ENCODE data around the gene RAD9A.
A peak's percentile ranks its signal among the peaks of the same experiment; 100 is the strongest.

The RAD9A gene

GRCh38 chr11:67349457-67349856 lies 42.3 kb upstream of the RAD9A start:
- no peak for DNase-seq (ENCODE audit: low read depth)
- TF ChIP-seq CTCF (conservative IDR thresholded peaks at IDR 0.05; ENCODE audit: low read length), result no peak
- no peak overlapping the region for H3K4me3 ChIP-seq (ENCODE audit: low read length)

GRCh38 chr11:67349928-67350465 lies 41.8 kb upstream of the RAD9A start:
- no peak for TF ChIP-seq CTCF (conservative IDR thresholded peaks at IDR 0.05; ENCODE audit: low read length)
- H3K4me3 ChIP-seq (ENCODE audit: low read length), result no peak overlapping the region
- DNase-seq (ENCODE audit: low read depth), result no peak

GRCh38 chr11:67351275-67352005 lies 40.3 kb upstream of the RAD9A start:
- peak overlapping the region; percentile 29 for H3K4me3 ChIP-seq (ENCODE audit: low read length)
- TF ChIP-seq CTCF (conservative IDR thresholded peaks at IDR 0.05; ENCODE audit: low read length), result peak; percentile 93
- peak; percentile 81 for DNase-seq (ENCODE audit: low read depth)

- peak overlapping the region; percentile 76 for H3K4me3 ChIP-seq (ENCODE audit: low read length)
- no peak for TF ChIP-seq CTCF (conservative IDR thresholded peaks at IDR 0.05; ENCODE audit: low read length)
- DNase-seq (ENCODE audit: low read depth), result peak; percentile 28
Measured at GRCh38 chr11:67352546-67353316, 39.1 kb upstream of the RAD9A start.

- DNase-seq (ENCODE audit: low read depth), result peak; percentile 96
- H3K4me3 ChIP-seq (ENCODE audit: low read length), result peak within 1 kb of the TSS; percentile 76
- TF ChIP-seq CTCF (conservative IDR thresholded peaks at IDR 0.05; ENCODE audit: low read length), result no peak
Measured at GRCh38 chr11:67353317-67354074, 38.3 kb upstream of the RAD9A start, which contains the start of gene POLD4. TSS of gene POLD4 (minus strand) at chr11:67353546. CDS start at chr11:67353399, 147 bp downstream.

- peak; percentile 91 for DNase-seq (ENCODE audit: low read depth)
- peak; percentile 45 for TF ChIP-seq CTCF (conservative IDR thresholded peaks at IDR 0.05; ENCODE audit: low read length)
- peak overlapping the region; percentile 55 for H3K4me3 ChIP-seq (ENCODE audit: low read length)
Measured at GRCh38 chr11:67354075-67355022, 37.4 kb upstream of the RAD9A start.

All from AG10803 (cell line).